ENCODE data around the gene CRYBA4. TPM values are rescaled to one million over a fixed set of nuclear protein-coding genes. Genes with fewer than 3 reads are reported as not detected.

Gene CRYBA4
- total RNA-seq, 1 experiment from 2014 or later: 0.52 TPM

- no peak overlapping the region for H2AK5ac ChIP-seq (ENCODE audit: insufficient read length, low read length)
- no peak overlapping the region for H2AFZ ChIP-seq (ENCODE audit: low read length)
- no peak overlapping the region for H3K14ac ChIP-seq (ENCODE audit: insufficient read depth, low read length)
- H4K20me1 ChIP-seq (ENCODE audit: control insufficient read depth, insufficient read depth, insufficient read length): peaks cover 2% of the 10 kb centered on the region
- no peak overlapping the region for H3K4ac ChIP-seq (ENCODE audit: low read depth, low read length)
- H3K4me1 Mint-ChIP-seq: peaks cover 65 to 73% of the 10 kb centered on the region in 2 experiments
- peak overlapping the region; percentile 54 to 82 (median 80); a peak in 5 of 7 replicates for H3K27ac Mint-ChIP-seq
- no peak overlapping the region for H4K91ac ChIP-seq (ENCODE audit: insufficient read length, low read depth, low read length)
- H4K5ac ChIP-seq (ENCODE audit: insufficient read length, low read depth, low read length): no peak overlapping the region
- no peak overlapping the region for H4K8ac ChIP-seq (replicated peaks; ENCODE audit: insufficient read length, low read depth, low read length)
- H2BK20ac ChIP-seq (ENCODE audit: low read depth, low read length, poor library complexity, severe bottlenecking): no peak overlapping the region
- no peak overlapping the region for H2BK5ac ChIP-seq (ENCODE audit: insufficient read length, low read length)
- H3K27ac ChIP-seq (ENCODE audit: insufficient read length, low read depth, low read length): no peak overlapping the region
- no peaks in the 10 kb centered on the region for H3K23me2 ChIP-seq (ENCODE audit: insufficient read length, low read depth, low read length, poor library complexity, severe bottlenecking)
- H3K79me1 ChIP-seq (ENCODE audit: insufficient read depth, low read depth, low read length, poor library complexity, severe bottlenecking): peaks cover 14% of the 10 kb centered on the region
- H3K9ac ChIP-seq (ENCODE audit: extremely low read depth, insufficient read length, low read length): no peak overlapping the region
- no peak for DNase-seq
- H3K4me3 Mint-ChIP-seq: no peak overlapping the region; a peak in 1 of 5 replicates
- no peak for TF ChIP-seq CTCF (conservative IDR thresholded peaks at IDR 0.05)
- H3K79me2 ChIP-seq (ENCODE audit: insufficient read depth, low read length): peaks cover 49% of the 10 kb centered on the region; the same call in 1 of the 2 replicates
- no peak overlapping the region for H3K23ac ChIP-seq (ENCODE audit: insufficient read length, low read depth, low read length)
- H3K9me3 Mint-ChIP-seq: no peaks in the 10 kb centered on the region
- no peak overlapping the region for H2BK120ac ChIP-seq (ENCODE audit: low read depth, low read length, poor library complexity, severe bottlenecking)
- no peak overlapping the region for H3T11ph ChIP-seq (ENCODE audit: low read length)
- no peaks in the 10 kb centered on the region for H3K9me3 ChIP-seq (ENCODE audit: control insufficient read depth, low read depth, low read length)
- H3K36me3 Mint-ChIP-seq (ENCODE audit: insufficient read depth in 1 of 3, low read depth in 3 of 3): peaks cover 26 to 37% (median 33%) of the 10 kb centered on the region in 3 experiments
- peaks cover 7% of the 10 kb centered on the region; the same call in 1 of the 2 replicates for H3K4me1 ChIP-seq (ENCODE audit: insufficient read depth, low read length)
- no peak overlapping the region for H2BK12ac ChIP-seq (ENCODE audit: insufficient read length, low read depth, low read length)
- no peaks in the 10 kb centered on the region for H3K27me3 ChIP-seq (ENCODE audit: insufficient read depth, low read length)
- no peak overlapping the region for H3K56ac ChIP-seq (ENCODE audit: insufficient read length, low read depth, low read length)
- no peak overlapping the region for H3K4me2 ChIP-seq (ENCODE audit: insufficient read depth, insufficient read length, low read length)
- no peak overlapping the region for H3K18ac ChIP-seq (ENCODE audit: insufficient read length, low read depth, low read length)
- WGBS (ENCODE audit: extremely low coverage, insufficient read length, low lambda C conversion rate): no CpG with 5 or more reads among the region's 7 CpGs
- H3K27me3 Mint-ChIP-seq (ENCODE audit: low read depth): no peaks in the 10 kb centered on the region
- H2BK15ac ChIP-seq (ENCODE audit: low read depth, low read length): no peak overlapping the region
Measured at GRCh38 chr22:26574001-26574723, 47.6 kb upstream of the CRYBA4 start.
